ENCODE data around the gene TMEM82.

TMEM82 gene

DNA sequence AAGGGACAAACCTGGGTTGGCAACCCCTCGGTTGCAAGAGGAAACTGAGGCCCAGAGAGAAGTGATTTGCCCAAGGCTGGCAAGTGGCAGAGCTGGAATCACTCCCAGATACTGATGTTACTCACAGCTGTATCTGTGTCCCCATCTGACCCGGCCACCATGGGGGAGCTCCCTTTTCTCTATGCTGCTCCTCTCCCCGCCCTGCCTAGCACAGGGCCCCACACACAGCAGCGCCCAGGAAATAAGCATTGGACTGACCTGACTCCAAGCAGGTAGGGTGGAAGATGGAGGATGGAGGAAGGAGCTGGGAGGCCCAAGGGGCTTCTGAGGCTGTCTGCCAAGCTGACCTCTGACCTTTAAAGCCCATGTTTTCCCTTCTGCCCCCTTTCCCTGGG is 13.3 kb downstream of the TMEM82 start:
- Histone ChIP-seq H3K4me3 (ENCODE audit: low read depth, low read length) (no peak overlapping the region), H3K27ac (ENCODE audit: extremely low read depth, low read depth, low read length) (no peak overlapping the region), H3K9me3 (ENCODE audit: control insufficient read depth, insufficient read depth, low read depth, low read length) (no peaks in the 10 kb centered on the region), H3K36me3 (ENCODE audit: control insufficient read depth in 2 of 2, insufficient read depth in 1 of 2, low read length in 2 of 2) (no peaks in the 10 kb centered on the region), H3K4me1 (ENCODE audit: control insufficient read depth, insufficient read depth, low read length) (peaks cover 4% of the 10 kb centered on the region; the same call in 1 of the 2 replicates)
- CTCF ChIA-PET, result interaction anchor here (0.6 to 1.1 kb wide), 2 partner anchors 10 to 14 kb away, joined by 4 read pairs; no protein-coding TSS in a partner anchor
- TF ChIP-seq GLIS1 (tag by site-specific recombination; IDR thresholded peaks at IDR 0.05), result peak; percentile 15; the same call in 1 of the 2 replicates
- TF ChIP-seq SP3 (tag by site-specific recombination; IDR thresholded peaks at IDR 0.05), result no peak
- 0 out of 2 replicates have a peak, but pooled peaks have one; percentile 30 for TF ChIP-seq FEZF1 (tag by site-specific recombination; IDR thresholded peaks at IDR 0.05)
- POLR2A ChIA-PET, result interaction anchor here (1.8 kb wide), 1 partner anchor 12 kb away, joined by 5 read pairs; no protein-coding TSS in a partner anchor

DNA sequence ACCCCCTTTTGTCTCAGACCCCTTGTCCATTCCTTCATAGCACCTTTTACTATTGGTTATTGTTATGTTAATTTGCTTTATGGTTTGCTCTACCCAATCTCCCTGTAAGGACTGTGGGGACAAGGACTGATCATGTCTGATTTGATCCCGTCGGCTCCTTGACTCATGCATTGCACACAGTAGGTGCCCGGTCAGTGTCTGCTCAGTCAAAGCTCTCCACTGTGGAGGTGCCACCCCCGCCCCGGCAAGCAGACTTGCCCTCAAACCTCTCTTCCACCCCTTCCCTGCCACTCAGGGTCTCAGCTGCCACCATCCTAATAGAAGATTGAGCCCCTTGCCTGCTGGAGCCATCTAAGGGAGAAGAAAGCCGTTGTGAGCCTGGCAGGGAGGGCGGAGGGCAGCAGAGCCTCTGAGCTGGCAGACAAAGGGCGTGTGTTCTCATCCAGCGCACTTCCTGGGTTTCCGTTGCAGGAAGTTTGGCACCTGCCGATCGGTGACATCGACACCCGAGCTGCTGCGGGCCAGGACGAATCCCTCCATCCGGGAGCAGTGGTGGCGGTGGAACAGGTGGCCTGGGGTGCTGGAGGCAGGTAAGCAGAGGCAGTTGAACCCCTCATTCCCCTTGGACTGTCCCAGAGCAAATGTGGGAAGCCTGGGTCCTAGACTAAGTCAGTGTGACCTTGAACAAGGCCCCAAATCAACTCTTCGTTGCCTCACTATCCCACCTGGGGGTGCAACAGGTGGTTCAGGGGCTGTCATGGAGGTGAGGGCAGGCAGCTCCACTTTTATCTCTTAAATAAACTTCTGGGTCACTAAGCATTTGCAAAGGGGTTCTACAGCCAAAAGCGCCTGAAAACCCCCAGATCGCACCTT is 14.1 kb downstream of the TMEM82 start:
- ChIA-PET POLR2A (interaction anchor here (1.8 kb wide), 1 partner anchor 12 kb away, joined by 5 read pairs; no protein-coding TSS in a partner anchor), CTCF (no interaction called here)
- no peak for TF ChIP-seq ZNF624 (tag by site-specific recombination; IDR thresholded peaks at IDR 0.05)
- TF ChIP-seq ZNF274 (IDR thresholded peaks at IDR 0.05; ENCODE audit: low read length), result no peak
- no peak for TF ChIP-seq ZNF274 (tag by site-specific recombination; IDR thresholded peaks at IDR 0.05; ENCODE audit: borderline replicate concordance)
- peak; percentile 97 for TF ChIP-seq SCRT2 (tag by site-specific recombination; IDR thresholded peaks at IDR 0.05)
- TF ChIP-seq SCRT1 (tag by site-specific recombination; IDR thresholded peaks at IDR 0.05; ENCODE audit: borderline replicate concordance), result peak; percentile 93
- TF ChIP-seq ZEB2 (tag by site-specific recombination; IDR thresholded peaks at IDR 0.05), result no peak
- H3K36me3 ChIP-seq (ENCODE audit: control insufficient read depth in 2 of 2, insufficient read depth in 1 of 2, low read length in 2 of 2), result no peaks in the 10 kb centered on the region
- H3K9me3 ChIP-seq (ENCODE audit: control insufficient read depth, insufficient read depth, low read depth, low read length), result no peaks in the 10 kb centered on the region
- peaks cover 7% of the 10 kb centered on the region; the same call in 1 of the 2 replicates for H3K4me1 ChIP-seq (ENCODE audit: control insufficient read depth, insufficient read depth, low read length)
- no peak overlapping the region for H3K27ac ChIP-seq (ENCODE audit: extremely low read depth, low read depth, low read length)
- H3K4me3 ChIP-seq (ENCODE audit: low read depth, low read length), result no peak overlapping the region

DNA sequence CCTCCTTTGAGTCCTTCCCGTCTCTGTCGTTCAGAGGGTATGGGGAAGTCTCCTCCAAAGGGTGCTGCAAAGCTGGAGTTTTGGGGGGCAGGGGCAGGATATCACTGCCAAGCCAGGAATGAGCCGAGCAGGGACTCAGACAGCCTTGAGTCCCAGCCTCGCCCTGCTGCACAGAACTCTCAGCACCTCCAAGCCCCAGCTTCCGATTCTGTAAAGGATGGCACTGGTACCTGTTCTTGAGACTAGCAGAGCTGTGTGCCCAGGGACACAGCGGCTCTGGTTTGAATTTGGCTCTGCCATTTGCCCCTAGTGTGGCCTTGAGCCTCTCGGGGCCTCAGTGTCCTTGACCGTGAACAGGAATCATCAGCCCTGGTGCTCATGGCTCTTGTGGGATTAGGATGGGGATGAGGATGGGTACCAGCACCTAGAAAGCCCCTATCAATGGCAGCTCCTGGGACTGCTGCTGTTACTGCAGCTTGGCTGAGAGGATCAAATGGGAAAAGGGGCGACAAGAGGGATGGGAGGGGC is 14.8 kb downstream of the TMEM82 start:
- POLR2A ChIA-PET, result interaction anchor here (1.8 kb wide), 1 partner anchor 13 kb away, joined by 5 read pairs; no protein-coding TSS in a partner anchor
- H3K36me3 ChIP-seq (ENCODE audit: control insufficient read depth in 2 of 2, insufficient read depth in 1 of 2, low read length in 2 of 2), result no peaks in the 10 kb centered on the region
- no peak overlapping the region for H3K4me3 ChIP-seq (ENCODE audit: low read depth, low read length)
- H3K27ac ChIP-seq (ENCODE audit: extremely low read depth, low read depth, low read length), result no peak overlapping the region
- peaks cover 7% of the 10 kb centered on the region; the same call in 1 of the 2 replicates for H3K4me1 ChIP-seq (ENCODE audit: control insufficient read depth, insufficient read depth, low read length)
- no peaks in the 10 kb centered on the region for H3K9me3 ChIP-seq (ENCODE audit: control insufficient read depth, insufficient read depth, low read depth, low read length)
- CTCF ChIA-PET, result no interaction called here
- TF ChIP-seq ZNF423 (tag by site-specific recombination; IDR thresholded peaks at IDR 0.05) (no peak), ZSCAN30 (tag by site-specific recombination; IDR thresholded peaks at IDR 0.05) (no peak), OSR2 (tag by site-specific recombination; IDR thresholded peaks at IDR 0.05) (no peak), SCRT2 (tag by site-specific recombination; IDR thresholded peaks at IDR 0.05) (peak; percentile 8; the same call in 1 of the 2 replicates), ZNF311 (tag by site-specific recombination; IDR thresholded peaks at IDR 0.05; ENCODE audit: borderline replicate concordance) (no peak), ZNF416 (tag by site-specific recombination; IDR thresholded peaks at IDR 0.05) (no peak), ZNF747 (tag by site-specific recombination; IDR thresholded peaks at IDR 0.05) (no peak)
- TF ChIP-seq, protein P1, sequence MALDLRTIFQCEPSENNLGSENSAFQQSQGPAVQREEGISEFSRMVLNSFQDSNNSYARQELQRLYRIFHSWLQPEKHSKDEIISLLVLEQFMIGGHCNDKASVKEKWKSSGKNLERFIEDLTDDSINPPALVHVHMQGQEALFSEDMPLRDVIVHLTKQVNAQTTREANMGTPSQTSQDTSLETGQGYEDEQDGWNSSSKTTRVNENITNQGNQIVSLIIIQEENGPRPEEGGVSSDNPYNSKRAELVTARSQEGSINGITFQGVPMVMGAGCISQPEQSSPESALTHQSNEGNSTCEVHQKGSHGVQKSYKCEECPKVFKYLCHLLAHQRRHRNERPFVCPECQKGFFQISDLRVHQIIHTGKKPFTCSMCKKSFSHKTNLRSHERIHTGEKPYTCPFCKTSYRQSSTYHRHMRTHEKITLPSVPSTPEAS (tag by site-specific recombination; IDR thresholded peaks at IDR 0.05), result no peak
